GM21737 (cell line): Measurements from ENCODE around the gene TAF4.
A peak's percentile ranks its signal among the peaks of the same experiment; 100 is the strongest.
"Not testable (repeated sequence)": the region's sequence is repeated elsewhere in the genome, so short reads cannot be mapped to it uniquely, and the experiment has no call there.

Source experiments
- ATAC-seq: cut with Tn5 transposase; IDR thresholded peaks from one replicate; pipeline ENCODE4 v1.9.1; 2021; ENCODE audit warnings: mild to moderate bottlenecking, moderate library complexity; ENCODE audit not compliant: unreplicated experiment

Gene TAF4, protein sequence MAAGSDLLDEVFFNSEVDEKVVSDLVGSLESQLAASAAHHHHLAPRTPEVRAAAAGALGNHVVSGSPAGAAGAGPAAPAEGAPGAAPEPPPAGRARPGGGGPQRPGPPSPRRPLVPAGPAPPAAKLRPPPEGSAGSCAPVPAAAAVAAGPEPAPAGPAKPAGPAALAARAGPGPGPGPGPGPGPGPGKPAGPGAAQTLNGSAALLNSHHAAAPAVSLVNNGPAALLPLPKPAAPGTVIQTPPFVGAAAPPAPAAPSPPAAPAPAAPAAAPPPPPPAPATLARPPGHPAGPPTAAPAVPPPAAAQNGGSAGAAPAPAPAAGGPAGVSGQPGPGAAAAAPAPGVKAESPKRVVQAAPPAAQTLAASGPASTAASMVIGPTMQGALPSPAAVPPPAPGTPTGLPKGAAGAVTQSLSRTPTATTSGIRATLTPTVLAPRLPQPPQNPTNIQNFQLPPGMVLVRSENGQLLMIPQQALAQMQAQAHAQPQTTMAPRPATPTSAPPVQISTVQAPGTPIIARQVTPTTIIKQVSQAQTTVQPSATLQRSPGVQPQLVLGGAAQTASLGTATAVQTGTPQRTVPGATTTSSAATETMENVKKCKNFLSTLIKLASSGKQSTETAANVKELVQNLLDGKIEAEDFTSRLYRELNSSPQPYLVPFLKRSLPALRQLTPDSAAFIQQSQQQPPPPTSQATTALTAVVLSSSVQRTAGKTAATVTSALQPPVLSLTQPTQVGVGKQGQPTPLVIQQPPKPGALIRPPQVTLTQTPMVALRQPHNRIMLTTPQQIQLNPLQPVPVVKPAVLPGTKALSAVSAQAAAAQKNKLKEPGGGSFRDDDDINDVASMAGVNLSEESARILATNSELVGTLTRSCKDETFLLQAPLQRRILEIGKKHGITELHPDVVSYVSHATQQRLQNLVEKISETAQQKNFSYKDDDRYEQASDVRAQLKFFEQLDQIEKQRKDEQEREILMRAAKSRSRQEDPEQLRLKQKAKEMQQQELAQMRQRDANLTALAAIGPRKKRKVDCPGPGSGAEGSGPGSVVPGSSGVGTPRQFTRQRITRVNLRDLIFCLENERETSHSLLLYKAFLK

DNA sequence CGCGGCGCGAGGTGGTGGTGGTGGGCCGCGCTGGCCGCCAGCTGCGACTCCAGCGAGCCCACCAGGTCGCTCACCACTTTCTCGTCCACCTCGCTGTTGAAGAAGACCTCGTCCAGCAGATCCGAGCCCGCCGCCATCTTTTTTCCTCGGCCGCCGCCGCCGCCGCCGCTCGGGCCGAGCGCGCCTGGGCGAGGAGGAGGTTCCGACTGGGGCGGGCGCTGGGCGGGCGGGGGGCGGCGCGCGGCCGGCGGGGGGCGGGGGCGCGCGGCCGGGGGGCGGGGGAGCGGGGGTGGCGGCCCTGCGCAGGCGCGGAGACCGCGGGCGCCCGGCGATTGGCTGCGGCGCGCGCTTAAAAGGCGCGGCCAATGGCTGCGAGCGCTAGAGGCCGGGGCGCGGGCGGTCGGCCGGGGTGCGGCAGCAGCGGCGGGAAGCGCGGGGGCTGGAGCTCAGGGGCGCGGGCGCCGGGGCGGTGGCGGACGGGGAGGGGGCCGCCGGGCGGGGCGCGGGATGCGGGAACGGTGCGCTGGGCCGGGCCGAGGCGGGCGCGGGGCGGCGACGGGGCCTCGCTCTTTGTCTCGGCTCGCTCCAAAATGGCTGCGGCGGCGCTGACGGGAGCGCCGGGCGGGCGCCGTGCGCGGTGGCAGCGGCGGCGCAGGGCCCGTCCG is at the start of gene TAF4:
TSS of gene TAF4 (minus strand) at position 208 of the 665 bp plus-strand sequence. CDS start at position 137, 71 bp downstream.
- ATAC-seq: peak; percentile 60

DNA sequence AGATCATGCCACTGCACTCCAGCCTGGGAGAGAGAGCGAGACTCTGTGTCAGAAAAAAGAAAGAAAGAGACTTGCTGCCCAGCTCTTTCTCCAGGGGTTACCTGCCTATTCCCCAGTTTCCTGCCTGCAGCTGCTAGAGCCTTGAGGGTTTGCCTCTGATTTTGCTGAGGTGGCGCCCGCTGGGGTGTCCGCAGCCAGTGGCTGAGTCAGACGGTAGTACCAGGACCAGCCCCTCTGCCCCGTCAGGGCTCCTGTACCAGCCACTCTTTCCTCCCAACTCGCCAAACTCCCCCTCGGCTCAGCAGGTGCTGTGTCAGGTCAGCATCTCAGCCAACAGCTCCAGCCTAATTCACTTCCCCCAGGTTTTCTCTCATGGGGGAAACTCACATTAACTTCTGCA is 49.2 kb upstream of the TAF4 start:
- no peak for ATAC-seq

DNA sequence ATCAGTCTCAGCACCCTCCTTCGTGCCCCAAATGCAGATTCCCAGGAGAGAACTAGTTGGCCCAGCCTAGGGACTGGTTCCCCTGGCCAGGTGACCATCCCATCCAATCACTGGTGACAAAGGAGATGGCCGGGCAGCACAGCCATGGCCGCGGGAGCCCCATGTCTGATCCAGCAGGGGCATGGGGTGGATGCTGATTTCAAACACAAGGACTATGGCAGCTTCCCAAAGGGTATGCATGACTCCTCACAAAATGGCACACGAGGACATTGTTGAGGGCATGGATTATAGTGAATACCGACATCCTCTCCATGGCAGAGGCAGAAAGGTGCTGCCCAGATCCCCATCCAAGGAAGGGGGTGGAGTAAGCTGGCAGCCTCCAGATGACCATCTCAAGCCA is 46.7 kb upstream of the TAF4 start:
- no peak for ATAC-seq

- no peak for ATAC-seq
These were observed 45.5 kb upstream of the TAF4 start for GRCh38 chr20:62111148-62111547.

DNA sequence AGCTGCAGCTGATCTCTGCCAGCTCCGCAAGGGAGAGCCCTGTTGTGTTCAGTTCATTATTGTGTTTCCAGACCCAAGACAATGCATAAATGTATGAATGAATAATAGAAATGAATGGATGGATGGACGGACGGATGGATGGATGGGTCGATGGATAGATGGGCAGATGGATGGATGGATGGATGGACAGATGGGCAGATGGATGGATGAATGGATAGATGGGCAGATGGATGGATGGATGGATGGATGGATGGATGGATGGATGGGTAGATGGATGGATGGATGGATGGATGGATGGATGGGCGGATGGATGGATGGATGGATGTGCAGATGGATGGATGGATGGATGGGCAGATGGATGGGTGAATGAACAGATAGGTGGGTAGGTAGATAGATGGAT is 39.9 kb upstream of the TAF4 start:
- ATAC-seq: no peak

DNA sequence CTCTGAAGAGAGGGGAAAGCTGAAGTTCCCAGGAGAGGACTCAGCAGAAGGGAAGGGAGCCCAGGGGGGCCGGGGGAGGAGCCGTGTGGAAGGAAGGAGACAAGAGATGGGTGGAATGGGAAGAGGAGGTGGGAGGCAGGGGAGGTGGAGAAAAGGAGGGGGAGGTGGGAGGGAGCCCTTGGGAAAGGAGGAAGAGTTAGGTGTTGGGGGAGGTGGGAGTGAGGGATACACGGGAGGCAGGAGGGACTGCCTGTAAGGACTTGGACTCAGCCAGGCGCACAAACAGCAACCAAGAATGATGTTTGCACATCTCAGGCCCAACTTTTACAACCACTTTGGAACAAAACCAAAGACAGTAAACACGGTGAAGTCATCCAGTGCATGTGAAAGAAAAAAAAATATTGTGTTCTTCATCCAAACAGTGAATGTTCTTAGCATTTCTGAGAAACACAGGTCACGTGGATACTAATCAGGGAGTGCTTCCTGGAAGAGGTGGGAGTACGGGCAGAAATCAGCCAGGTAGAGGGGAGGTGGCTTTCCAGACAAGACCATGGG is 39.2 kb upstream of the TAF4 start:
- ATAC-seq: no peak

DNA sequence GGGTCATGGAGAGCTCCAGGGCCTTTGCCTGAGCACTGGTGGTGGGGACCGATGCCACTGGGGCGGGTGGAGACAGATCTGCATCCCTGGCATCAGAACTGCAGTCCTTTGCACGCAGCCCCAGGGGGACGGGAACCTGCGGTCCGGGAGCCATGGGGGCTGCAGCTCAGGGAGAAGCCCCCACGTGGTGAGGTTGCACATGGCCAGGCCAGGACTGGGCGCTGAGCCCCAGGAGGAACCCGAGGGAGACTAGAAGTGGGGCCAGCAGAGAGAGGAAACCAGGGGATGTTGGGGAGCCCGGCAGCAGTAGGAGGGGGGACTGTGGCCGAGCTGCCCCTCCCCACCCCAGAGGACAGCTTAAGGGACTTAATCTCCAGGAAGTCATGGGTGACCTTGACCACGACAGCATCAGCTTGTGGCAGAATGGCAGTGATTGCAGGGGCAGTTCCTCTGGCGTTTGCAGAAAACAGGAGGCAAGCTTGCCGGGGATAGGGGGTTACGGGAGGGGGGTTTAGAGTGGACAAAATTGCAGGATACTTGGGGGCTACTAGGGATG is 38.6 kb upstream of the TAF4 start:
- no peak for ATAC-seq

- no peak for ATAC-seq
These were observed 38.0 kb upstream of the TAF4 start for GRCh38 chr20:62103508-62104233.

DNA sequence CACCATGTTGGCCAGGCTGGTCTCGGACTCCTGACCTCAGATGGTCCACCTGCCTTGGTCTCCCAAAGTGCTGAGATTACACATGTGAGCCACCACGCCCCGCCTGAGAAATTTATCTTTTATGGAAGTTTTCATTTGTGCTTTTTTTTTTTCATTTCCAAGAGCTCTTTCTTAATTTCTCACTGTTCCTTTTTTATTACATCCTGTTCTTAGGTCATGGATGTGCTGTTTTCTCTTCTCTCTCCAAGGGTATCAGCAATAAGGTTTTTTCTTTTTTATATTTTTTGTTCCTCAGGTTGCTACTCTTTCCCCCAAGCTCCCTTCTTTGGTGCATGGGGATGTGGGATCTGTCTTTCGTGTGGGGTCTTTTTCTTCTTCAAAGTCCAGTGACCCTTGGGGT is 35.4 kb upstream of the TAF4 start:
- no peak for ATAC-seq

- ATAC-seq: no peak
These were observed 32.3 kb upstream of the TAF4 start for GRCh38 chr20:62097881-62098407.

DNA sequence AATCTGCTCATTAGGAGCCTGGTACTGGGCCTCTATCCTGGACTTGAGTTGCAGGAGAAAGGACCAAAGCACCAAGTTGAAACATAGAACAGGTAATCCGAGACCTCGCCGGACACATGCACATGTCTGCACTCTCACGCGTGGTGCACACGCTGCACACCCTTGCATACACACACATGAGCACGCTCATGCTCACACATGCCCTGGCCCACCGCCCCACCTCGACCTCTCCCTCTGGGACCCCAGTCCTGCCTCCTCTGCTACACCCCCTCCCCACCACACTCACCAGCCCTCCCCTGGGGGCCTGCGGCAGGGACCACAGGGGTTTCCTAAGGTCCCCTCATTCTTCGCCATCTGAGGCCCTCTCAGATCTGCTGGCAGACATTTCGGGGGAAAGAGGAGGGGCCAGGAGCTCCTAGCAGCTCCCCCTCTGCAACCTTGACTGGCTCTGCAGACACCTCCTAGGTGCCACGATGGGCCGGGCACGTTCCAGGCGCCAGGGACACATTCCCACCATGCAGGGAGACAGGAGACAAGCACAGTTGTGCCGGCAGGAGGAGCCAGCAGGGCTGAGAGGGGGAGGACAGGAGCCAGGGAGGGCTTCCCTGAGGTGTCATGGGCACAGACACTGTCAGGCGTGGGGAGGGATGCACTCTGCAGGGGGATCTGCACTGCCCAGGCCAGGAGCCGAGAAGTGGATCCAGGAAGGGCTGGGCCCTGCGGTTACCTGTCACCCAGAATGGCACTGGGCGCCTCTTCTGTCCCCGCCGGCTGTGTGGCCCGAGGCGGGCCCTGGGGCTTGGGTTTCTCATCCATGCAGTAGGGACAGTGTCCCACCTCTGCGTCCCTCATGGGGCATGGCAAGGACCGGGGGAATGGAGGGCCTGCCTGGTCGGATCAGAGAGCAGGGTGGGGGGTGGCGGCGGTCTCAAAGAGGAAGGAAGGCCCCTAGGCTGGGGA is 31.0 kb upstream of the TAF4 start:
- ATAC-seq: no peak

DNA sequence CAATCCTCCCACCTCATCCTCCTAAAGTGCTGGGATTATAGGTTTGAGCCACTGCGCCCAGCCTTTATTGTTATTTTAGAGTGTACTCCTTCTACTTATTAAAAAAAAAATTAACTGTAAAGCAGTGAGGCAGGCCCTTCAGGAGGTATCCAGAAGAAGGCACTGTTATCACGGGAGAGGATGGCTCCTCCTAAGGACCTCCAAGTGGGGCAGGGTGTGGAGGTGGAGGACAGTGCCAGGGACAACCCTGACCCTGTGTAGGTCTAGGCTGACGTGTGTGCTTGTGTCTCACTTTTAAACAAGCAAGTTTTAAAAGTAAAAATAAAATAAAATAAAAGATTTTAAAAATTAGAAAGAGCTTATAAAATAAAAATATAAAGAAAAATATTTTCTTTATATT is 23.7 kb upstream of the TAF4 start:
- no peak for ATAC-seq

DNA sequence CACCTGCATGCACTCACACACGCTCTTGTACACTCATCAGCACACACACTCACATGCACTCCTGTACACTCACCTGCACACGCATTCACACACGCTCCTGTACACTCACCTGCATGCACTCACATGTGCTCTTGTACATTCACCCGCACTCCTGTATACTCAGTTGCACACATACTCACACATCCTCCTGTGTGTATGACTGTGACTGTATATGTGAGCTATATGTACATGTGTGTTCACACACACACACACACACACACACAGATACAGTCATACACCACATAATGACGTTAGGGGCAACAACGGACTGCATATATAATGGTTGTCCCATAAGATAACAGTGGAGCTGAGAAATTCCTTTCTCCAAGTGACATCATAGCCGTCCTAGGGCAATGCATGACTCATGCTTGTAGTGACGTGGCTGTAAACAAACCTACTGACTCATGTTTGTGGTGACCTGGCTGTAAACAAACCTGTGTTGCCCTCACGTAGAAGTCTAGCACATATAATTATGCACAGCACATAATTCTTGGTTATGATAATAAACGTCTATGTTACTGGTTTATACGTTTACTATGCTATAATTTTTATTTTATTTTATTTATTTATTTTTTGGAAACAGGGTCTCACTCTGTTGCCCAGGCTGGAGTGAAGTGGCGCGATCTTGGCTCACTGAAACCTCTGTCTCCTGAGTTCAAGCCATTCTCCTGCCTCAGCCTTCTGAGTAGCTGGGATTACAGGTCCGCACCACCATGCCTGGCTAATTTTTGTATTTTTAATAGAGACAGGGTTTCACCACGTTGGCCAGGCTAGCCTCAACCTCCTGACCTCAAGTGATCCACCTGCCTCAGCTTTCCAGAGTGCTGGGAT is 22.8 kb upstream of the TAF4 start:
- no peak for ATAC-seq

GRCh38 chr20:62087632-62088031 is 22.0 kb upstream of the TAF4 start:
- no peak for ATAC-seq

DNA sequence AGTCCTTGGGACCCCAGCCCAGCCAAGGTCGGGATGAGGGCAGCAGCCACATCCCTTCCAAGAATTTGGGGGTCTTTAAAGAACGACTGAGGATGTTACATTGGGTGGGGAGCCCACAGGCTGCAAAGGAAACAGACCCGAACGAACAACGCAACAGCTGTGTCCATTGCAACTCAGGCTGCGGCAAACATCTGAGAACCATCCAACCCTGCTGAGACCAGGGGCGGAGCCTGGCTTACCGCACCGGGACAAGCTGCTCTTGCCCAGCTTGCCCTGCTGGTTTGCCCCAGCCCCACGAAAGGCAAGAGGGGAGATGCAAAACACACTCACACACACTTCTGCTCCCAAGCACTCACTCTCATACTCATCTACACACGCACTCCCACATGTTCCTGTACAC is 21.5 kb upstream of the TAF4 start:
- no peak for ATAC-seq

DNA sequence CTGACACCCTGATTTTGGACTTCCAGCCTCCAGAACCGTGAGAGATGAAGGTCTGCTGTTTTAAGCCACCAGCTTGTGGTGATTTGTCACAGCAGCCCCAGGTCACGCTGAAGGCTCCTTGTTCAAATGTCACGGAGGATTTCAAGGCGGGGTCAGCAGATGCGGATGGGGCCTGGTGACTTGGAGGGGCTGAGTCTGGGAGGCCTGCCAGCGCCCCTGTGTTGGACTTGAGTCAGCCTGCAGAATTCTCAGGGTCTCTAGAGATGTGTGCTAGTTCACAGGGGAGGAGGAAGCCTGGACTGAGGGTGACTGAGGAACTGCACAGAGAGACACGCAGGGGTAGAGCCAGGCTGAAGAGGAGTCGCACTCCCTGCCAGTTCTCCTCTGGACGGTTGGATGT is 19.5 kb upstream of the TAF4 start:
- no peak for ATAC-seq

- ATAC-seq: not testable (repeated sequence)
These were observed 18.5 kb upstream of the TAF4 start for GRCh38 chr20:62084224-62084623.
